Stimulated activated CD8-positive, alpha-beta memory T cell treated with anti-CD3 and anti-CD28 coated beads, Interleukin-15, amount 100 ng/mL, for 24 hours (primary cell): ENCODE measurements around the gene DOCK8.

Source experiments
- DNase-seq: peaks from one replicate; pipeline ENCODE4 v3.0.0-alpha.2; 2020; ENCODE audit warnings: low read depth

Gene DOCK8

GRCh38 chr9:419571-420171, 205.0 kb downstream of the DOCK8 start:
- DNase-seq, result no peak

GRCh38 chr9:421896-422295, 207.2 kb downstream of the DOCK8 start:
- DNase-seq, result no peak

GRCh38 chr9:426264-426663, 211.6 kb downstream of the DOCK8 start:
- DNase-seq, result no peak

- no peak for DNase-seq
These were observed 212.3 kb downstream of the DOCK8 start for GRCh38 chr9:426976-427375.

GRCh38 chr9:431701-432100, 217.0 kb downstream of the DOCK8 start:
- DNase-seq, result no peak

GRCh38 chr9:436482-436881, 221.8 kb downstream of the DOCK8 start:
- DNase-seq, result no peak

GRCh38 chr9:437066-437465, 222.4 kb downstream of the DOCK8 start:
- no peak for DNase-seq

- no peak for DNase-seq
These were observed 222.9 kb downstream of the DOCK8 start for GRCh38 chr9:437574-438001.

- DNase-seq, result no peak
These were observed 223.4 kb downstream of the DOCK8 start for GRCh38 chr9:438066-438465.

- no peak for DNase-seq
These were observed 224.5 kb downstream of the DOCK8 start for GRCh38 chr9:438961-439768.

GRCh38 chr9:441126-441525, 226.5 kb downstream of the DOCK8 start:
- DNase-seq, result no peak

GRCh38 chr9:444528-444927, 229.9 kb downstream of the DOCK8 start:
- DNase-seq, result no peak

- no peak for DNase-seq
These were observed 230.4 kb downstream of the DOCK8 start for GRCh38 chr9:445033-445432.

- no peak for DNase-seq
These were observed 231.5 kb downstream of the DOCK8 start for GRCh38 chr9:446074-446699.

- no peak for DNase-seq
These were observed 232.8 kb downstream of the DOCK8 start for GRCh38 chr9:447230-448025.

GRCh38 chr9:450057-450456, 235.4 kb downstream of the DOCK8 start:
- no peak for DNase-seq

- no peak for DNase-seq
These were observed 235.9 kb downstream of the DOCK8 start for GRCh38 chr9:450561-450960.

- no peak for DNase-seq
These were observed 239.2 kb downstream of the DOCK8 start for GRCh38 chr9:453832-454231.

- DNase-seq, result no peak
These were observed 241.7 kb downstream of the DOCK8 start for GRCh38 chr9:456365-456764.

- DNase-seq, result no peak
These were observed 243.9 kb downstream of the DOCK8 start for GRCh38 chr9:458590-458989.

- no peak for DNase-seq
These were observed 245.1 kb downstream of the DOCK8 start for GRCh38 chr9:459491-460444.
